GM18907 (cell line): ENCODE measurements around the gene ATP10A.
"Not testable (repeated sequence)": the region's sequence is repeated elsewhere in the genome, so short reads cannot be mapped to it uniquely, and the experiment has no call there.

Experiments
- ATAC-seq: cut with Tn5 transposase; IDR thresholded peaks from one replicate; pipeline ENCODE4 v1.9.1; 2021; ENCODE audit warnings: mild to moderate bottlenecking, moderate library complexity; ENCODE audit not compliant: unreplicated experiment

ATP10A gene

GRCh38 chr15:25883463-25884259 is 20.5 kb upstream of the ATP10A start:
- ATAC-seq, result no peak

GRCh38 chr15:25882466-25882865 is 19.3 kb upstream of the ATP10A start:
- ATAC-seq, result no peak

GRCh38 chr15:25880877-25881276 is 17.8 kb upstream of the ATP10A start:
- ATAC-seq, result not testable (repeated sequence)

- ATAC-seq, result no peak
These were observed 17.3 kb upstream of the ATP10A start for GRCh38 chr15:25880411-25880810.

- no peak for ATAC-seq
These were observed 16.3 kb upstream of the ATP10A start for GRCh38 chr15:25879438-25879837.

- ATAC-seq, result no peak
These were observed 14.6 kb upstream of the ATP10A start for GRCh38 chr15:25877681-25878080.

- ATAC-seq, result no peak
These were observed 13.4 kb upstream of the ATP10A start for GRCh38 chr15:25876231-25877140.

- ATAC-seq, result no peak
These were observed 12.4 kb upstream of the ATP10A start for GRCh38 chr15:25875566-25875965.

GRCh38 chr15:25874379-25874778 is 11.3 kb upstream of the ATP10A start:
- no peak for ATAC-seq

GRCh38 chr15:25871403-25871802 is 8.3 kb upstream of the ATP10A start:
- no peak for ATAC-seq

- ATAC-seq, result no peak
These were observed 7.8 kb upstream of the ATP10A start for GRCh38 chr15:25870938-25871337.

- ATAC-seq, result no peak
These were observed 6.6 kb upstream of the ATP10A start for GRCh38 chr15:25869701-25870100.

GRCh38 chr15:25866874-25867273 is 3.7 kb upstream of the ATP10A start:
- no peak for ATAC-seq

GRCh38 chr15:25866251-25866650 is 3.1 kb upstream of the ATP10A start:
- no peak for ATAC-seq

GRCh38 chr15:25864966-25865365 is 1.8 kb upstream of the ATP10A start:
- ATAC-seq, result no peak

- ATAC-seq, result no peak
These were observed 947 bp upstream of the ATP10A start for GRCh38 chr15:25863968-25864580.

GRCh38 chr15:25862472-25863110 is 536 bp downstream of the ATP10A start:
- no peak for ATAC-seq

GRCh38 chr15:25862071-25862471 is 1.1 kb downstream of the ATP10A start:
- ATAC-seq, result no peak

- ATAC-seq, result no peak
These were observed 2.0 kb downstream of the ATP10A start for GRCh38 chr15:25860885-25861866.
